Measurements from ENCODE around the gene CCDC186.

DNA sequence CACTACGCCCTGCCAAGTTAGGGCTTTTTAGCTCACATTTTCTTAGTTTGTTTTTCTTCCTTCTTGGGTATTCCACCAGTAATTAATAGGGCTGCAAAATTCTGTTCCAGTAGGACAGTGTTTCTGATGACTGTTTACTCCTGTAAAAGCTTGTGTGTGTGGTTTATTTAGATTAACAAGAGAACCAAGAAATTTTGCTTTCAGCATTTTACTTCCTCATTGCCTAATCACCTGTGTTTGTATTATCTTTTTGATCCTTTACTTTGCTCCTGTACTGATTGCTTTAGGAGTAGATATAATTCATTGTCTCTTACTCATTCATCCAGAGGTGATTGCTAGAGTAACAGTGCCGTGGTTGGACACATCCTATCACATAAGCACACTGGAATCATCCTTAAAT is 32.9 kb upstream of the CCDC186 start:
- TF ChIP-seq, protein P1, sequence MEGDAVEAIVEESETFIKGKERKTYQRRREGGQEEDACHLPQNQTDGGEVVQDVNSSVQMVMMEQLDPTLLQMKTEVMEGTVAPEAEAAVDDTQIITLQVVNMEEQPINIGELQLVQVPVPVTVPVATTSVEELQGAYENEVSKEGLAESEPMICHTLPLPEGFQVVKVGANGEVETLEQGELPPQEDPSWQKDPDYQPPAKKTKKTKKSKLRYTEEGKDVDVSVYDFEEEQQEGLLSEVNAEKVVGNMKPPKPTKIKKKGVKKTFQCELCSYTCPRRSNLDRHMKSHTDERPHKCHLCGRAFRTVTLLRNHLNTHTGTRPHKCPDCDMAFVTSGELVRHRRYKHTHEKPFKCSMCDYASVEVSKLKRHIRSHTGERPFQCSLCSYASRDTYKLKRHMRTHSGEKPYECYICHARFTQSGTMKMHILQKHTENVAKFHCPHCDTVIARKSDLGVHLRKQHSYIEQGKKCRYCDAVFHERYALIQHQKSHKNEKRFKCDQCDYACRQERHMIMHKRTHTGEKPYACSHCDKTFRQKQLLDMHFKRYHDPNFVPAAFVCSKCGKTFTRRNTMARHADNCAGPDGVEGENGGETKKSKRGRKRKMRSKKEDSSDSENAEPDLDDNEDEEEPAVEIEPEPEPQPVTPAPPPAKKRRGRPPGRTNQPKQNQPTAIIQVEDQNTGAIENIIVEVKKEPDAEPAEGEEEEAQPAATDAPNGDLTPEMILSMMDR (IDR thresholded peaks at IDR 0.05), result no peak
- TF ChIP-seq POLR2A (IDR thresholded peaks at IDR 0.05), result no peak
